HG03378 (cell line): ENCODE results near the gene TMBIM4.
"Not testable (repeated sequence)": the region's sequence is repeated elsewhere in the genome, so short reads cannot be mapped to it uniquely, and the experiment has no call there.

ENCODE experiments used
- ATAC-seq: cut with Tn5 transposase; IDR thresholded peaks from one replicate; pipeline ENCODE4 v1.9.1; 2021; ENCODE audit warnings: mild to moderate bottlenecking, moderate library complexity; ENCODE audit not compliant: unreplicated experiment

Gene TMBIM4

GRCh38 chr12:66187036-66187435 is 17.2 kb upstream of the TMBIM4 start:
- no peak for ATAC-seq

- ATAC-seq: not testable (repeated sequence)
Measured at GRCh38 chr12:66184822-66185221, 15.0 kb upstream of the TMBIM4 start.

GRCh38 chr12:66182956-66183355 is 13.2 kb upstream of the TMBIM4 start:
- ATAC-seq: no peak

- ATAC-seq: no peak
Measured at GRCh38 chr12:66176105-66176900, 6.5 kb upstream of the TMBIM4 start.

GRCh38 chr12:66174391-66175325 is 4.9 kb upstream of the TMBIM4 start:
- ATAC-seq: not testable (repeated sequence)

- no peak for ATAC-seq
Measured at GRCh38 chr12:66170606-66171005, 810 bp upstream of the TMBIM4 start.

- ATAC-seq: no peak
Measured at GRCh38 chr12:66168410-66168809, 1.4 kb downstream of the TMBIM4 start.

GRCh38 chr12:66166561-66166960 is 3.2 kb downstream of the TMBIM4 start:
- no peak for ATAC-seq

GRCh38 chr12:66165141-66165540 is 4.7 kb downstream of the TMBIM4 start:
- ATAC-seq: no peak

GRCh38 chr12:66164349-66164821 is 5.4 kb downstream of the TMBIM4 start:
- no peak for ATAC-seq

- no peak for ATAC-seq
Measured at GRCh38 chr12:66163289-66163688, 6.5 kb downstream of the TMBIM4 start.

GRCh38 chr12:66162701-66163100 is 7.1 kb downstream of the TMBIM4 start:
- ATAC-seq: no peak

- ATAC-seq: no peak
Measured at GRCh38 chr12:66160704-66161103, 9.1 kb downstream of the TMBIM4 start.

- ATAC-seq: no peak
Measured at GRCh38 chr12:66159123-66159522, 10.7 kb downstream of the TMBIM4 start.

- ATAC-seq: no peak
Measured at GRCh38 chr12:66156654-66157053, 13.1 kb downstream of the TMBIM4 start.

GRCh38 chr12:66154776-66155175 is 15.0 kb downstream of the TMBIM4 start:
- ATAC-seq: no peak

GRCh38 chr12:66152732-66153131 is 17.1 kb downstream of the TMBIM4 start:
- no peak for ATAC-seq

GRCh38 chr12:66149702-66150398 is 19.9 kb downstream of the TMBIM4 start:
- no peak for ATAC-seq

- no peak for ATAC-seq
Measured at GRCh38 chr12:66144791-66145754, 24.7 kb downstream of the TMBIM4 start.

- no peak for ATAC-seq
Measured at GRCh38 chr12:66143868-66144267, 25.9 kb downstream of the TMBIM4 start.
